Measurements from ENCODE around the gene ACAD8. TPM values are rescaled to one million over a fixed set of nuclear protein-coding genes. Genes with fewer than 3 reads are reported as not detected.

ACAD8 gene
- total and polyA plus RNA-seq, 10 of the 15 experiments (the other 5 are each of a cell fraction or from before 2014, with no cell fraction given): 9.9 to 34.8 (median 22.2) TPM

- ChIA-PET CTCF (no interaction called here), POLR2A (no interaction called here), RAD21 (ENCODE audit: unreplicated experiment) (no interaction called here), SMC1A (ENCODE audit: uncharacterized antibody, unreplicated experiment) (no interaction called here)
- Histone ChIP-seq H4K20me1 (ENCODE audit: control insufficient read depth, insufficient read depth) (no peaks in the 10 kb centered on the region), H3K9me3 (replicated peaks; ENCODE audit: control insufficient read depth, insufficient read depth, low read length) (no peaks in the 10 kb centered on the region), H3K4me1 (ENCODE audit: control insufficient read depth, insufficient read depth, low read length) (no peaks in the 10 kb centered on the region), H3K27me3 (replicated peaks in 1 of 2; ENCODE audit: control insufficient read depth in 2 of 2, insufficient read depth in 2 of 2, low read length in 1 of 2) (no peaks in the 10 kb centered on the region), H3K79me2 (ENCODE audit: control insufficient read depth, insufficient read depth, low read length) (no peaks in the 10 kb centered on the region), H3K36me3 (ENCODE audit: control insufficient read depth in 2 of 2, insufficient read depth in 2 of 2, low read length in 1 of 2) (no peaks in the 10 kb centered on the region), H2AFZ (ENCODE audit: control insufficient read depth, low read depth, low read length) (no peak overlapping the region), H3K4me2 (ENCODE audit: control insufficient read depth, insufficient read depth) (no peak overlapping the region), H3K4me3 (no peak overlapping the region), H3K27ac (ENCODE audit: control insufficient read depth, insufficient read depth) (no peak overlapping the region), H3K9ac (ENCODE audit: control insufficient read depth, insufficient read depth, low read length) (no peak overlapping the region)
- in situ Hi-C loops (cut with MboI) (no loop called here), intact Hi-C loops (cut with micrococcal nuclease; ENCODE audit: unreplicated experiment) (no loop called here)
- DNase-seq (ENCODE audit: low read depth, low spot score): no peak
- BruUV-seq (replicated peaks): no TSS peak
- 48% methylated on average over 15 of the region's 16 CpGs for WGBS (ENCODE audit: insufficient coverage, insufficient replicate concordance, low lambda C conversion rate, missing lambda C conversion rate)
- no peak for ATAC-seq
- TF ChIP-seq EP300 (IDR thresholded peaks at IDR 0.05; ENCODE audit: borderline replicate concordance in 1 of 2, control insufficient read depth in 1 of 2, low read depth in 2 of 2, low read length in 2 of 2) (no peak), RAD51 (IDR thresholded peaks at IDR 0.05) (no peak), SUZ12 (IDR thresholded peaks at IDR 0.05; ENCODE audit: unreplicated experiment) (no peak), RCOR1 (conservative IDR thresholded peaks at IDR 0.05; ENCODE audit: low read depth, low read length) (no peak), ZNF622 (IDR thresholded peaks at IDR 0.05) (no peak), HDAC6 (IDR thresholded peaks at IDR 0.05; ENCODE audit: unreplicated experiment) (no peak), ZBTB11 (CRISPR knock-in tag; IDR thresholded peaks at IDR 0.05) (no peak), GABPA (IDR thresholded peaks at IDR 0.05; ENCODE audit: low read depth) (no peak), JUNB (IDR thresholded peaks at IDR 0.05) (no peak), DPF2 (IDR thresholded peaks at IDR 0.05) (no peak), TCF3 (IDR thresholded peaks at IDR 0.05; ENCODE audit: borderline replicate concordance, insufficient read depth, low read depth, low read length) (no peak), MYB (IDR thresholded peaks at IDR 0.05; ENCODE audit: borderline replicate concordance, low read depth, low read length) (no peak), KLF5 (IDR thresholded peaks at IDR 0.05; ENCODE audit: partially characterized antibody) (no peak), BCLAF1 (IDR thresholded peaks at IDR 0.05) (no peak), NFYA (IDR thresholded peaks at IDR 0.05; ENCODE audit: borderline replicate concordance, low read depth, low read length) (no peak), SP1 (IDR thresholded peaks at IDR 0.05; ENCODE audit: low read depth, low read length) (no peak)
- no peak for FAIRE-seq
These were observed 30.3 kb downstream of the ACAD8 start for GRCh38 chr11:134283461-134284230.

Data from GM12878 (cell line).